HL-60 (cell line): Measurements from ENCODE around the gene DDR2.

Experiments used
- POLR2AphosphoS5 ChIP-seq: IDR thresholded peaks from 2 replicates; pipeline ENCODE4 v1.6.1; 2012; ENCODE audit warnings: low read depth
- TF ChIP-seq, protein P1 (sequence below): IDR thresholded peaks from one replicate; pipeline ENCODE4 v1.5.1; 2011; ENCODE audit warnings: low read length, control low read depth, inconsistent platforms; ENCODE audit not compliant: insufficient read depth

DNA sequence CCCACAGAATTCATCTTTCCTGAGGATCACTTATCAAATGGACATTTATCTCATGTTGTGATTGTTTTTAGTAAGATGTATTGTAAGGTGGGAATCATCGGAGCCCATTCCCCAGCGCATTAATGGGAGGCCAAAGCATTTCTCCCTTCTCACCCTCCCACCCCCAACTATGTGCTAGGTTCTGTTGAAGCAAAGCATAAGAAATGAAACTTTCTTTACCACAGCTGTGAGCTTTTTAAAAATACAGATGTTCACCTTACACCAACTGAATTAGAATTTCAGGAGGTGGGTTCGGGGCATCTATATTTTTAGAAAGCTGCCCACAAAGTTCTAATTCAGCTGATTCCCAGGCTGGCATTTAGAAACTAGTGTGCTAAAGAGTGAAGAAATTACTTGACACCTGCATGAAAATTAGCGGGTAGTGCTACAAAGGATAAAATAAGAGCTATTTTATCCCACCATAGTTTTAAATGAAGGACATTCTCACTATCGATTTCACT lies 44.5 kb upstream of the DDR2 start:
- TF ChIP-seq, protein P1, sequence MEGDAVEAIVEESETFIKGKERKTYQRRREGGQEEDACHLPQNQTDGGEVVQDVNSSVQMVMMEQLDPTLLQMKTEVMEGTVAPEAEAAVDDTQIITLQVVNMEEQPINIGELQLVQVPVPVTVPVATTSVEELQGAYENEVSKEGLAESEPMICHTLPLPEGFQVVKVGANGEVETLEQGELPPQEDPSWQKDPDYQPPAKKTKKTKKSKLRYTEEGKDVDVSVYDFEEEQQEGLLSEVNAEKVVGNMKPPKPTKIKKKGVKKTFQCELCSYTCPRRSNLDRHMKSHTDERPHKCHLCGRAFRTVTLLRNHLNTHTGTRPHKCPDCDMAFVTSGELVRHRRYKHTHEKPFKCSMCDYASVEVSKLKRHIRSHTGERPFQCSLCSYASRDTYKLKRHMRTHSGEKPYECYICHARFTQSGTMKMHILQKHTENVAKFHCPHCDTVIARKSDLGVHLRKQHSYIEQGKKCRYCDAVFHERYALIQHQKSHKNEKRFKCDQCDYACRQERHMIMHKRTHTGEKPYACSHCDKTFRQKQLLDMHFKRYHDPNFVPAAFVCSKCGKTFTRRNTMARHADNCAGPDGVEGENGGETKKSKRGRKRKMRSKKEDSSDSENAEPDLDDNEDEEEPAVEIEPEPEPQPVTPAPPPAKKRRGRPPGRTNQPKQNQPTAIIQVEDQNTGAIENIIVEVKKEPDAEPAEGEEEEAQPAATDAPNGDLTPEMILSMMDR = no peak
- no peak for TF ChIP-seq POLR2AphosphoS5
